GM23338 (cell line): ENCODE data around the gene UTS2. TPM values are rescaled to one million over a fixed set of nuclear protein-coding genes. Genes with fewer than 3 reads are reported as not detected.

ENCODE experiments used
- ATAC-seq: fragments of 200-7000 bp; cut with Tn5 transposase; 3 replicates; pipeline ENCODE4 v1.9.1; 2020
- DNase-seq: peaks from one replicate; pipeline ENCODE4 v3.0.0-alpha.2; 2015; ENCODE audit warnings: low spot score
- H2AFZ ChIP-seq: fragments of 200-600 bp; sonication (generic); 2 replicates; pipeline ENCODE4 v1.8.0; 2016; ENCODE audit warnings: antibody characterized with exemption, mild to moderate bottlenecking, moderate library complexity
- H3F3A ChIP-seq: fragments of 200-600 bp; sonication (generic); replicated peaks from 2 replicates; pipeline ENCODE4 v1.8.0; 2017; ENCODE audit warnings: antibody characterized with exemption, mixed run types, low read depth
- H3K27ac ChIP-seq: fragments of 200-600 bp; sonication (generic); 2 replicates; pipeline ENCODE4 v1.6.1; 2016; ENCODE audit warnings: low read depth
- H3K27me3 ChIP-seq: fragments of 200-600 bp; sonication (generic); 2 replicates; pipeline ENCODE4 v1.8.0; 2016; ENCODE audit warnings: mild to moderate bottlenecking, mixed run types, moderate library complexity; ENCODE audit not compliant: insufficient read depth
- H3K36me3 ChIP-seq: fragments of 200-600 bp; sonication (generic); 2 replicates; pipeline ENCODE4 v1.8.0; 2016; ENCODE audit warnings: mild to moderate bottlenecking; ENCODE audit not compliant: insufficient read depth
- H3K4me1 ChIP-seq: fragments of 200-600 bp; sonication (generic); 2 replicates; pipeline ENCODE4 v1.8.0; 2016; ENCODE audit warnings: mild to moderate bottlenecking, moderate library complexity; ENCODE audit not compliant: insufficient read depth
- H3K4me2 ChIP-seq: fragments of 200-600 bp; sonication (generic); 2 replicates; pipeline ENCODE4 v1.7.1; 2017; ENCODE audit warnings: mixed run types
- H3K4me3 ChIP-seq: fragments of 200-600 bp; sonication (generic); 2 replicates; pipeline ENCODE4 v1.6.1; 2016; ENCODE audit warnings: mixed run types
- H3K79me2 ChIP-seq: fragments of 200-600 bp; sonication (generic); replicated peaks from 2 replicates; pipeline ENCODE4 v1.8.0; 2017; ENCODE audit warnings: mild to moderate bottlenecking; ENCODE audit not compliant: insufficient read depth
- H3K9me2 ChIP-seq: fragments of 200-600 bp; sonication (generic); 2 replicates; pipeline ENCODE4 v1.8.0; 2017; ENCODE audit not compliant: insufficient read depth
- H4K20me1 ChIP-seq: fragments of 200-600 bp; sonication (generic); replicated peaks from 2 replicates; pipeline ENCODE4 v1.8.0; 2017; ENCODE audit warnings: mild to moderate bottlenecking; ENCODE audit not compliant: insufficient read depth
- H3K27ac Mint-ChIP-seq: 2 replicates; pipeline ENCODE4 v1.8.0; 2020; ENCODE audit warnings: inconsistent platforms, mild to moderate bottlenecking, moderate library complexity, mixed read lengths
- H3K27me3 Mint-ChIP-seq: 3 replicates; pipeline ENCODE4 v1.8.0; 2022; ENCODE audit warnings: low read depth, mild to moderate bottlenecking, moderate library complexity, mixed read lengths, inconsistent platforms; ENCODE audit not compliant: insufficient read depth, poor library complexity
- H3K36me3 Mint-ChIP-seq: 3 replicates; pipeline ENCODE4 v1.8.0; 2021; ENCODE audit warnings: low read depth, mild to moderate bottlenecking, inconsistent platforms, moderate library complexity, mixed read lengths
- H3K4me1 Mint-ChIP-seq: 3 replicates; pipeline ENCODE4 v1.8.0; 2020; ENCODE audit warnings: mild to moderate bottlenecking, inconsistent platforms, mixed read lengths
- H3K4me3 Mint-ChIP-seq: 3 replicates; pipeline ENCODE4 v1.8.0; 2021; ENCODE audit warnings: moderate library complexity, mild to moderate bottlenecking, inconsistent platforms, mixed read lengths
- H3K9me3 Mint-ChIP-seq: 3 replicates; pipeline ENCODE4 v1.8.0; 2020; ENCODE audit warnings: moderate library complexity, mild to moderate bottlenecking, inconsistent platforms, mixed read lengths
- CREB1 ChIP-seq: fragments of 250-450 bp; sonication (Bioruptor Pico); IDR thresholded peaks from 2 replicates; pipeline ENCODE4 v1.5.0; 2020; ENCODE audit warnings: low read depth, mild to moderate bottlenecking, moderate library complexity
- ETS1 ChIP-seq: IDR thresholded peaks from 2 replicates; pipeline ENCODE4 v1.6.1; 2016; ENCODE audit warnings: antibody characterized with exemption
- EZH2 ChIP-seq: fragments of 200-600 bp; sonication (generic); IDR thresholded peaks from one replicate; pipeline ENCODE4 v1.8.0; 2017; ENCODE audit warnings: antibody characterized with exemption, mild to moderate bottlenecking, low read depth; ENCODE audit not compliant: unreplicated experiment
- EZH2phosphoT487 ChIP-seq: fragments of 200-600 bp; sonication (generic); IDR thresholded peaks from one replicate; pipeline ENCODE4 v1.8.1; 2018; ENCODE audit warnings: antibody characterized with exemption; ENCODE audit not compliant: unreplicated experiment
- JUNB ChIP-seq: IDR thresholded peaks from one replicate; pipeline ENCODE4 v1.6.1; 2016; ENCODE audit warnings: antibody characterized with exemption; ENCODE audit not compliant: unreplicated experiment
- NANOG ChIP-seq: IDR thresholded peaks from 2 replicates; pipeline ENCODE4 v1.6.1; 2016; ENCODE audit warnings: antibody characterized with exemption, borderline replicate concordance
- POLR2AphosphoS5 ChIP-seq: IDR thresholded peaks from 2 replicates; pipeline ENCODE4 v1.6.1; 2016; ENCODE audit warnings: antibody characterized with exemption, low read depth
- REST ChIP-seq: IDR thresholded peaks from one replicate; pipeline ENCODE4 v1.6.1; 2018; ENCODE audit warnings: antibody characterized with exemption; ENCODE audit not compliant: unreplicated experiment
- STAT1 ChIP-seq: IDR thresholded peaks from one replicate; pipeline ENCODE4 v1.6.1; 2016; ENCODE audit warnings: antibody characterized with exemption; ENCODE audit not compliant: unreplicated experiment
- ZNF114 ChIP-seq: fragments of 250-450 bp; sonication (Bioruptor Pico); IDR thresholded peaks from 2 replicates; pipeline ENCODE4 v1.5.0; 2020; ENCODE audit warnings: mild to moderate bottlenecking, moderate library complexity
- ZNF331 ChIP-seq: fragments of 250-450 bp; sonication (Bioruptor Pico); IDR thresholded peaks from 2 replicates; pipeline ENCODE4 v1.5.0; 2020; ENCODE audit warnings: low read depth, mild to moderate bottlenecking, moderate library complexity
- polyA plus RNA-seq: library from polyadenylated mRNA; unstranded; fragments of >200 nt; fragmentation: Nextera tagmentation; extraction: Ambion mirVana; gene quantifications from 2 replicates; pipeline ENCODE4 v1.2.1, GENCODE V29; 2016
- total RNA-seq: library from RNA; depleted of rRNA; stranded (reverse); fragments of >200 nt; shearing (Covaris generic); gene quantifications from 2 replicates; pipeline ENCODE4 v1.2.3, GENCODE V29; 2014
- TF ChIP-seq, protein P1 (sequence below): fragments of 250-450 bp; sonication (Bioruptor Pico); IDR thresholded peaks from 2 replicates; pipeline ENCODE4 v1.5.0; 2020; ENCODE audit warnings: mild to moderate bottlenecking, moderate library complexity
- TF ChIP-seq, protein P2 (sequence below), 2 experiments: fragments of 200-600 bp in 1 of 2; sonication (generic) in 1 of 2; conservative IDR thresholded peaks; 2 replicates each; pipeline versions ENCODE4 v1.5.1 to v1.6.1; 2016 to 2017; ENCODE audit warnings: antibody characterized with exemption in 2 of 2, low read depth in 2 of 2, mild to moderate bottlenecking in 2 of 2, moderate library complexity in 1 of 2

Gene UTS2
- total and polyA plus RNA-seq, 2 experiments from 2014 or later: not detected

GRCh38 chr1:7891804-7892203 lies 38.9 kb upstream of the UTS2 start:
- Histone ChIP-seq H3K4me3 (no peak overlapping the region), H2AFZ (0 out of 2 replicates have a peak overlapping the region, but pooled peaks have one; percentile 18), H3K4me1 (0 out of 2 replicates have a peak, but pooled peaks cover 3% of the 10 kb centered on the region), H3K36me3 (no peaks in the 10 kb centered on the region), H3K79me2 (no peaks in the 10 kb centered on the region), H3F3A (no peaks in the 10 kb centered on the region), H4K20me1 (no peaks in the 10 kb centered on the region), H3K9me2 (0 out of 2 replicates have a peak, but pooled peaks cover 3% of the 10 kb centered on the region), H3K27me3 (no peaks in the 10 kb centered on the region), H3K27ac (no peak overlapping the region), H3K4me2 (no peak overlapping the region)
- Mint-ChIP-seq H3K9me3 (no peaks in the 10 kb centered on the region), H3K4me1 (peaks cover 3% of the 10 kb centered on the region; the same call in 1 of the 3 replicates), H3K4me3 (no peak overlapping the region), H3K27me3 (peaks cover 7% of the 10 kb centered on the region), H3K27ac (no peak overlapping the region), H3K36me3 (no peaks in the 10 kb centered on the region; the same call in 2 of the 3 replicates)
- TF ChIP-seq STAT1: no peak
- TF ChIP-seq CREB1: no peak
- TF ChIP-seq, protein P1, sequence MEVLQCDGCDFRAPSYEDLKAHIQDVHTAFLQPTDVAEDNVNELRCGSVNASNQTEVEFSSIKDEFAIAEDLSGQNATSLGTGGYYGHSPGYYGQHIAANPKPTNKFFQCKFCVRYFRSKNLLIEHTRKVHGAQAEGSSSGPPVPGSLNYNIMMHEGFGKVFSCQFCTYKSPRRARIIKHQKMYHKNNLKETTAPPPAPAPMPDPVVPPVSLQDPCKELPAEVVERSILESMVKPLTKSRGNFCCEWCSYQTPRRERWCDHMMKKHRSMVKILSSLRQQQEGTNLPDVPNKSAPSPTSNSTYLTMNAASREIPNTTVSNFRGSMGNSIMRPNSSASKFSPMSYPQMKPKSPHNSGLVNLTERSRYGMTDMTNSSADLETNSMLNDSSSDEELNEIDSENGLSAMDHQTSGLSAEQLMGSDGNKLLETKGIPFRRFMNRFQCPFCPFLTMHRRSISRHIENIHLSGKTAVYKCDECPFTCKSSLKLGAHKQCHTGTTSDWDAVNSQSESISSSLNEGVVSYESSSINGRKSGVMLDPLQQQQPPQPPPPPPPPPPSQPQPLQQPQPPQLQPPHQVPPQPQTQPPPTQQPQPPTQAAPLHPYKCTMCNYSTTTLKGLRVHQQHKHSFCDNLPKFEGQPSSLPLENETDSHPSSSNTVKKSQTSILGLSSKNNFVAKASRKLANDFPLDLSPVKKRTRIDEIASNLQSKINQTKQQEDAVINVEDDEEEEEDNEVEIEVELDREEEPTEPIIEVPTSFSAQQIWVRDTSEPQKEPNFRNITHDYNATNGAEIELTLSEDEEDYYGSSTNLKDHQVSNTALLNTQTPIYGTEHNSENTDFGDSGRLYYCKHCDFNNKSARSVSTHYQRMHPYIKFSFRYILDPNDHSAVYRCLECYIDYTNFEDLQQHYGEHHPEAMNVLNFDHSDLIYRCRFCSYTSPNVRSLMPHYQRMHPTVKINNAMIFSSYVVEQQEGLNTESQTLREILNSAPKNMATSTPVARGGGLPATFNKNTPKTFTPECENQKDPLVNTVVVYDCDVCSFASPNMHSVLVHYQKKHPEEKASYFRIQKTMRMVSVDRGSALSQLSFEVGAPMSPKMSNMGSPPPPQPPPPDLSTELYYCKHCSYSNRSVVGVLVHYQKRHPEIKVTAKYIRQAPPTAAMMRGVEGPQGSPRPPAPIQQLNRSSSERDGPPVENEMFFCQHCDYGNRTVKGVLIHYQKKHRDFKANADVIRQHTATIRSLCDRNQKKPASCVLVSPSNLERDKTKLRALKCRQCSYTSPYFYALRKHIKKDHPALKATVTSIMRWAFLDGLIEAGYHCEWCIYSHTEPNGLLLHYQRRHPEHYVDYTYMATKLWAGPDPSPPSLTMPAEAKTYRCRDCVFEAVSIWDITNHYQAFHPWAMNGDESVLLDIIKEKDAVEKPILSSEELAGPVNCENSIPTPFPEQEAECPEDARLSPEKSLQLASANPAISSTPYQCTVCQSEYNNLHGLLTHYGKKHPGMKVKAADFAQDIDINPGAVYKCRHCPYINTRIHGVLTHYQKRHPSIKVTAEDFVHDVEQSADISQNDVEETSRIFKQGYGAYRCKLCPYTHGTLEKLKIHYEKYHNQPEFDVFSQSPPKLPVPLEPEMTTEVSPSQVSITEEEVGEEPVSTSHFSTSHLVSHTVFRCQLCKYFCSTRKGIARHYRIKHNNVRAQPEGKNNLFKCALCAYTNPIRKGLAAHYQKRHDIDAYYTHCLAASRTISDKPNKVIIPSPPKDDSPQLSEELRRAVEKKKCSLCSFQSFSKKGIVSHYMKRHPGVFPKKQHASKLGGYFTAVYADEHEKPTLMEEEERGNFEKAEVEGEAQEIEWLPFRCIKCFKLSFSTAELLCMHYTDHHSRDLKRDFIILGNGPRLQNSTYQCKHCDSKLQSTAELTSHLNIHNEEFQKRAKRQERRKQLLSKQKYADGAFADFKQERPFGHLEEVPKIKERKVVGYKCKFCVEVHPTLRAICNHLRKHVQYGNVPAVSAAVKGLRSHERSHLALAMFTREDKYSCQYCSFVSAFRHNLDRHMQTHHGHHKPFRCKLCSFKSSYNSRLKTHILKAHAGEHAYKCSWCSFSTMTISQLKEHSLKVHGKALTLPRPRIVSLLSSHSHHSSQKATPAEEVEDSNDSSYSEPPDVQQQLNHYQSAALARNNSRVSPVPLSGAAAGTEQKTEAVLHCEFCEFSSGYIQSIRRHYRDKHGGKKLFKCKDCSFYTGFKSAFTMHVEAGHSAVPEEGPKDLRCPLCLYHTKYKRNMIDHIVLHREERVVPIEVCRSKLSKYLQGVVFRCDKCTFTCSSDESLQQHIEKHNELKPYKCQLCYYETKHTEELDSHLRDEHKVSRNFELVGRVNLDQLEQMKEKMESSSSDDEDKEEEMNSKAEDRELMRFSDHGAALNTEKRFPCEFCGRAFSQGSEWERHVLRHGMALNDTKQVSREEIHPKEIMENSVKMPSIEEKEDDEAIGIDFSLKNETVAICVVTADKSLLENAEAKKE (CRISPR knock-in tag): no peak
- TF ChIP-seq, protein P2, sequence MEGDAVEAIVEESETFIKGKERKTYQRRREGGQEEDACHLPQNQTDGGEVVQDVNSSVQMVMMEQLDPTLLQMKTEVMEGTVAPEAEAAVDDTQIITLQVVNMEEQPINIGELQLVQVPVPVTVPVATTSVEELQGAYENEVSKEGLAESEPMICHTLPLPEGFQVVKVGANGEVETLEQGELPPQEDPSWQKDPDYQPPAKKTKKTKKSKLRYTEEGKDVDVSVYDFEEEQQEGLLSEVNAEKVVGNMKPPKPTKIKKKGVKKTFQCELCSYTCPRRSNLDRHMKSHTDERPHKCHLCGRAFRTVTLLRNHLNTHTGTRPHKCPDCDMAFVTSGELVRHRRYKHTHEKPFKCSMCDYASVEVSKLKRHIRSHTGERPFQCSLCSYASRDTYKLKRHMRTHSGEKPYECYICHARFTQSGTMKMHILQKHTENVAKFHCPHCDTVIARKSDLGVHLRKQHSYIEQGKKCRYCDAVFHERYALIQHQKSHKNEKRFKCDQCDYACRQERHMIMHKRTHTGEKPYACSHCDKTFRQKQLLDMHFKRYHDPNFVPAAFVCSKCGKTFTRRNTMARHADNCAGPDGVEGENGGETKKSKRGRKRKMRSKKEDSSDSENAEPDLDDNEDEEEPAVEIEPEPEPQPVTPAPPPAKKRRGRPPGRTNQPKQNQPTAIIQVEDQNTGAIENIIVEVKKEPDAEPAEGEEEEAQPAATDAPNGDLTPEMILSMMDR (conservative IDR thresholded peaks at IDR 0.05; ENCODE audit: low read depth in 2 of 2): no peak
- no peak for TF ChIP-seq ZNF331 (CRISPR knock-in tag)
- TF ChIP-seq JUNB: no peak
- no peak for TF ChIP-seq NANOG
- TF ChIP-seq POLR2AphosphoS5: no peak
- TF ChIP-seq EZH2phosphoT487: no peak
- no peak for TF ChIP-seq EZH2
- TF ChIP-seq ZNF114 (CRISPR knock-in tag): no peak
- no peak for TF ChIP-seq ETS1
- TF ChIP-seq REST: no peak
- ATAC-seq (no peak), DNase-seq (no peak)
